Tibial nerve (tissue), 4 donors: ENCODE results near the gene BANP. TPM values are rescaled to one million over a fixed set of nuclear protein-coding genes. Genes with fewer than 3 reads are reported as not detected.
"Not testable (repeated sequence)": the region's sequence is repeated elsewhere in the genome, so short reads cannot be mapped to it uniquely, and the experiment has no call there.

Source experiments
- DNase-seq, 2 donors: peaks; one replicate each; pipeline ENCODE4 v3.0.0-alpha.2; 2019; ENCODE audit warnings: low spot score in 2 of 2
- H3K27ac ChIP-seq, 4 donors: fragments of 200-600 bp; sonication (generic) in 3 of 4; one replicate each; pipeline ENCODE4 v1.5.1; 2017 to 2019; ENCODE audit warnings: mild to moderate bottlenecking in 1 of 4
- H3K27me3 ChIP-seq, 2 donors: fragments of 200-600 bp; sonication (generic) in 1 of 2; one replicate each; pipeline versions ENCODE4 v1.5.1 to v1.6.0; 2017 to 2019
- H3K36me3 ChIP-seq, 3 donors: fragments of 200-600 bp; sonication (generic); one replicate each; pipeline ENCODE4 v1.5.1; 2018 to 2019
- H3K4me1 ChIP-seq, 4 donors: fragments of 200-600 bp; sonication (generic) in 3 of 4; one replicate each; pipeline ENCODE4 v1.5.1; 2017 to 2019
- H3K4me3 ChIP-seq, 4 donors: fragments of 200-600 bp; sonication (generic) in 3 of 4; one replicate each; pipeline ENCODE4 v1.5.1; 2017 to 2019; ENCODE audit warnings: mild to moderate bottlenecking in 1 of 4, moderate library complexity in 1 of 4
- H3K9me3 ChIP-seq, 4 donors: fragments of 200-600 bp; sonication (generic) in 3 of 4; one replicate each; pipeline ENCODE4 v1.5.1; 2017 to 2019
- EP300 ChIP-seq, 2 donors: sonication (generic); formaldehyde crosslinking; IDR thresholded peaks; one replicate each; pipeline ENCODE4 v1.6.1; 2017; ENCODE audit warnings: antibody characterized with exemption in 2 of 2, mild to moderate bottlenecking in 1 of 2
- POLR2A ChIP-seq, 2 donors: fragments of 450-650 bp; IDR thresholded peaks; one replicate each; pipeline ENCODE4 v1.6.1; 2017; ENCODE audit warnings: antibody characterized with exemption in 2 of 2, mild to moderate bottlenecking in 2 of 2, moderate library complexity in 2 of 2
- WGBS, 2 donors: methylation state at CpG; one replicate each; pipeline ENCODE4 v1.1.5; 2018; 5-methylcytosine and 5-hydroxymethylcytosine counted together
- total RNA-seq, 4 donors: library from RNA; depleted of rRNA; stranded (reverse); fragments of >200 nt; gene quantifications; one replicate each; pipeline ENCODE4 v1.1.0, GENCODE V29; 2016
- TF ChIP-seq, protein P1 (sequence below), 5 experiments: fragments of 200-600 bp in 3 of 5; fragments of 450-650 bp in 2 of 5; sonication (generic) in 3 of 5; IDR thresholded peaks; one replicate each; pipeline ENCODE4 v1.5.1; 2016 to 2019; ENCODE audit warnings: antibody characterized with exemption in 5 of 5, mild to moderate bottlenecking in 3 of 5, moderate library complexity in 2 of 5

Gene BANP
- total RNA-seq, 4 donors from 2014 or later: 21.9 to 27.3 (median 24.6) TPM

DNA sequence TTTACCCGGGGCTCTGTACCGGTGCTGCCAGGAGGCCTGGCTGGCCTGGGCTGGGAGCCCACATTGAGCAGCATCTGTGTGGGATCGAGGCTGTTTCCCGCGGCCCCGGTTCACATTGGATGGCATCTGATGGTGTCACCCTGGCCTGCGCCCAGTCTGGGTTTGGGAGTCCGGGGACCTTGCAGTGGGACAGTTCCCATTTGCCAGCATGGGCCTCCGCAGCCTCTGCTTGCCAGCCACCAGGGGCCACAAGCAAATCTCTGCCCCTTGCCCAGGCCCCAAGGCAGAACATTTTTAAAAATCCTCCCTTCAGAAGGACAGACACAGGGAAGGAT, 64.5 kb downstream of the BANP start:
- DNase-seq: no peak
- Histone ChIP-seq H3K9me3 (no peaks in the 10 kb centered on the region), H3K36me3 (peaks cover 0 to 28% (median 0%) of the 10 kb centered on the region in 3 donors), H3K4me3 (no peak overlapping the region), H3K4me1 (peaks cover 0 to 11% (median 0%) of the 10 kb centered on the region in 4 donors), H3K27me3 (no peaks in the 10 kb centered on the region), H3K27ac (no peak overlapping the region)
- WGBS, 2 donors: 90 to 95% methylated on average over 9 of the region's 9 CpGs
- TF ChIP-seq EP300 (IDR thresholded peaks at IDR 0.05) (no peak), POLR2A (IDR thresholded peaks at IDR 0.05) (no peak)
- TF ChIP-seq, protein P1, sequence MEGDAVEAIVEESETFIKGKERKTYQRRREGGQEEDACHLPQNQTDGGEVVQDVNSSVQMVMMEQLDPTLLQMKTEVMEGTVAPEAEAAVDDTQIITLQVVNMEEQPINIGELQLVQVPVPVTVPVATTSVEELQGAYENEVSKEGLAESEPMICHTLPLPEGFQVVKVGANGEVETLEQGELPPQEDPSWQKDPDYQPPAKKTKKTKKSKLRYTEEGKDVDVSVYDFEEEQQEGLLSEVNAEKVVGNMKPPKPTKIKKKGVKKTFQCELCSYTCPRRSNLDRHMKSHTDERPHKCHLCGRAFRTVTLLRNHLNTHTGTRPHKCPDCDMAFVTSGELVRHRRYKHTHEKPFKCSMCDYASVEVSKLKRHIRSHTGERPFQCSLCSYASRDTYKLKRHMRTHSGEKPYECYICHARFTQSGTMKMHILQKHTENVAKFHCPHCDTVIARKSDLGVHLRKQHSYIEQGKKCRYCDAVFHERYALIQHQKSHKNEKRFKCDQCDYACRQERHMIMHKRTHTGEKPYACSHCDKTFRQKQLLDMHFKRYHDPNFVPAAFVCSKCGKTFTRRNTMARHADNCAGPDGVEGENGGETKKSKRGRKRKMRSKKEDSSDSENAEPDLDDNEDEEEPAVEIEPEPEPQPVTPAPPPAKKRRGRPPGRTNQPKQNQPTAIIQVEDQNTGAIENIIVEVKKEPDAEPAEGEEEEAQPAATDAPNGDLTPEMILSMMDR (IDR thresholded peaks at IDR 0.05): no peak

DNA sequence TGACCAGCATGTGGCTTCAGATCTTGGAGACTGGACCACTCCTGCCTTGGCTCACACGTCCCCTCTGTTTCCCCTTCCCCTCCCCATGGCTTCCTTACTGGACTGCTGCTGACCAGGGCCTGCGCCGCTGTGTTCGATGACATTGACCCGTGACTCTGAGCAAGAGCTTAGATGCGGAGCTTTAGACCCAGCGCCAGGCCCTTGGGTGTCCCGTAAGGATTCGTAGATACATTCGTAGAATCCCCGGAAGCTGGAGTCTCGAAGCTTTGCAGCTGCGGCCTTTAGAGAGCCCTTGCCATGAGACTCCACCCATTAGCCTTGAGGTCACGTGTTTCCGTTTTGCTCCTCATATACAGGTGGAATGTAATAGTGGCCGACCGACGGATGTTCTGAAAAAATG, 65.2 kb downstream of the BANP start:
- Histone ChIP-seq H3K4me1 (peaks cover 0 to 17% (median 0%) of the 10 kb centered on the region in 4 donors), H3K36me3 (peaks cover 0 to 24% (median 0%) of the 10 kb centered on the region in 3 donors)
- not testable (repeated sequence) for H3K4me3 ChIP-seq, H3K9me3 ChIP-seq, H3K27ac ChIP-seq, DNase-seq, H3K27me3 ChIP-seq
- 90 to 91% methylated on average over 18 of the region's 18 CpGs for WGBS, 2 donors

DNA sequence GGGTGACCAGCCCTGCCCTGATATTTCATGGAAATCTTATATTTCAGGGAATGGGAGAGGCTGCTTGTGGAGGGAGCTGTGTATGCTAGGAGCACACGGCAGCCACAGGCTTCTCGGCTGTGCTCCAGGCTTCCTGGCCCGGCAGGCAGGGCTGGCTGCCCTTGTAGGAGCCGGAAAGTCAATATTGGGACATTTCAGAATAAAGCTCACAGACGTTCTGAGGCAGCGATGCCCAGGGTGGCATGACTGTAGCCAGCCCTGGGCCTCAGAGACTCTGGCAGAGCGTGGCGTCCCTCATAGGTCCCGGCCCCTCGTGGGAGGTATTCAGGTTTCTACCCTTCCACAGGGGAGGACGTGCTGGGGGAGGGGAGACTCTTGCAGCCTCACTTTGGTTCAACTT, 65.7 kb downstream of the BANP start:
- no peak overlapping the region for H3K27ac ChIP-seq
- TF ChIP-seq EP300 (IDR thresholded peaks at IDR 0.05) (no peak), POLR2A (IDR thresholded peaks at IDR 0.05) (no peak)
- TF ChIP-seq, protein P1 (IDR thresholded peaks at IDR 0.05): no peak
- no peak for DNase-seq
- H3K27me3 ChIP-seq: no peaks in the 10 kb centered on the region
- peaks cover 0 to 17% (median 0%) of the 10 kb centered on the region in 4 donors for H3K4me1 ChIP-seq
- H3K36me3 ChIP-seq: peaks cover 0 to 24% (median 0%) of the 10 kb centered on the region in 3 donors
- 82 to 91% methylated on average over 8 to 11 of the region's 11 CpGs for WGBS, 2 donors
- H3K4me3 ChIP-seq: no peak overlapping the region
- no peaks in the 10 kb centered on the region for H3K9me3 ChIP-seq

DNA sequence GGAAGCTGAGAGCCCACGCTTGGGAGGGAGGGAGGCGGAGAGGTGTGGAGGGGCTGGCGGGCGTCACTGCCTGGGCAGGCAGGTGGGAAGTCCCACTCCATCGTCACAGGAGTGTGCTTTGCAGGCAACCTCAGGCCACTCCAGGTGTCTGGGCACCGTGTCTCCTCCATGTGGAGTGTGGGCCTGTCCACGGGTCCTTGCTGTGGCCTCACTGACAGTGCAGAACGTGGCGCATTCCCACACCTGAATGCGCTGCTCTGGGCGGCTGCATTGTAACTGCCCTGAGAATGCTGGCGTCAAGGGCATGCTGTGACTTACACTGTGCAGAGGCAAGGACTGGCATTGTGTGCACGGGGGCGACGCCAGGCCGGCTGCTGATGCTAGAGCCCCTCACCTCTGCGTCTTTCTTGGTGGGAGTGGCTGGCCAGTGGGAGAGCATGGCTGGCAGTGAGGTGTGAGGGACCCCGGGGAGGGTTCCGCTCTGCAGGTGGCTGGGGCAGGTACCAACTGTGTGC, 66.4 kb downstream of the BANP start:
- Histone ChIP-seq H3K36me3 (peaks cover 0 to 30% (median 0%) of the 10 kb centered on the region in 3 donors), H3K4me1 (peaks cover 0 to 21% (median 0%) of the 10 kb centered on the region in 4 donors), H3K4me3 (no peak overlapping the region), H3K27ac (no peak overlapping the region), H3K9me3 (no peaks in the 10 kb centered on the region), H3K27me3 (no peaks in the 10 kb centered on the region)
- no peak for DNase-seq
- 95% methylated on average over 18 to 19 of the region's 19 CpGs for WGBS, 2 donors
- TF ChIP-seq, protein P1 (IDR thresholded peaks at IDR 0.05): no peak
- TF ChIP-seq POLR2A (IDR thresholded peaks at IDR 0.05) (no peak), EP300 (IDR thresholded peaks at IDR 0.05) (no peak)

DNA sequence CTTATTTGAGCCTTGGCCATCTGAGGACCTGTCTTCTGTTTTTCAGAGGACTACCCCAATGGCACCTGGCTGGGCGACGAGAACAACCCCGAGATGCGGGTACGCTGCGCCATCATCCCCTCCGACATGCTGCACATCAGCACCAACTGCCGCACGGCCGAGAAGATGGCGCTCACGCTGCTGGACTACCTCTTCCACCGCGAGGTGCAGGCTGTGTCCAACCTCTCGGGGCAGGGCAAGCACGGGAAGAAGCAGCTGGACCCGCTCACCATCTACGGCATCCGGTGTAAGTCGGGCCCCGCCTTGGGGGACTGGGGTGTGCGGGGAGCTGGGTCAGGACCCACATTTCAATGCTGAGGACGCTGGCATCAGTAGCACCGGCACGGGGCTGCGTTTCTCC, 67.1 kb downstream of the BANP start:
- not testable (repeated sequence) for H3K4me3 ChIP-seq, H3K9me3 ChIP-seq, DNase-seq, H3K27ac ChIP-seq, H3K27me3 ChIP-seq
- 96 to 97% methylated on average over 26 of the region's 26 CpGs for WGBS, 2 donors
- Histone ChIP-seq H3K36me3 (peaks cover 0 to 32% (median 0%) of the 10 kb centered on the region in 3 donors), H3K4me1 (peaks cover 0 to 18% (median 0%) of the 10 kb centered on the region in 4 donors)

DNA sequence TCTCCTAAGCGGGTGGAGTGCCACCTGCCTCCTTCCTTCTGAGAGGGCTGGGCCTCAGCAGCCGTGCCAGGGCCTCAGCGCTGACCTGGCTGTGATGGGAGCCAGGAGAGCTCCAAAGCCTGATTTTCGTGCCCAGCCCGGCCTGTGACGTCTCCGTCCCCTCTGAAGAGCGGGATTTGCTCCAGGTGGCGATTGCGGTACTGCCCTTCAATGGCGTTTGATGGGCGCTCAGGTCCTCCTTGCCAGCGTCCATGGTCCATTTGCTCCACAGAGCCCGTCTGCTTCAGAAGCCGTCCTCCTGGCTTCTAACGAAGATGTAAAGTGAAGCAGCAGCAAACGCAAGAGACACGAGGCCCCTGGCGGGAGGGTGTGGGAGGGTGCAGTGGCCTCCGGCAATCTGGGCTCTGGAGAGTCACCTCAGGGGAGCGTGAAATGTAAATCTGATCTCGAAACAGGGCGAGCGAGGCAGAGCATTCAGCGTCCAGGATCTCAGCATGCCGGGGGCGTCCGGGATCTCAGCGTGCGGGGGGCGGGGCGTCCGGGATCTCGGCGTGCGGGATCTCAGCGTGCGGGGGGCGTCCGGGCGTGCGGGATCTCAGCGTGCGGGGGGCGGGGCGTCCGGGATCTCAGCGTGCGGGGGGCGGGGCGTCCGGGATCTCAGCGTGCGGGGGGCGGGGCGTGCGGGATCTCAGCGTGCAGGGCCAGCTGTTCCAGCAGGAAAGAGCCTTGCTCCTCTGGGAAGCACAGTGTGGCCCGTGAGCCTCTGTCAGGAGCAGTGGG, 68.0 kb downstream of the BANP start:
- WGBS, 2 donors: 71 to 80% methylated on average over 39 to 48 of the region's 59 CpGs
- Histone ChIP-seq H3K27ac (peak overlapping the region in 1 of 4 donors; percentile 77), H3K36me3 (peaks cover 0 to 32% (median 0%) of the 10 kb centered on the region in 3 donors), H3K4me3 (peak overlapping the region in 1 of 4 donors; percentile 15), H3K4me1 (peaks cover 0 to 16% (median 0%) of the 10 kb centered on the region in 4 donors)
- not testable (repeated sequence) for DNase-seq, H3K27me3 ChIP-seq, H3K9me3 ChIP-seq
